ENCODE data around the gene ZBTB32.

The ZBTB32 gene

GRCh38 chr19:35663981-35664380, 40.4 kb upstream of the ZBTB32 start:
- Histone ChIP-seq H3K9me3 (no peaks in the 10 kb centered on the region), H3K4me1 (no peaks in the 10 kb centered on the region), H3K27me3 (peaks cover 20% of the 10 kb centered on the region), H3K36me3 (no peaks in the 10 kb centered on the region), H3K4me3 (ENCODE audit: low read depth, low read length) (no peak overlapping the region)
- DNase-seq = no peak
- TF ChIP-seq CTCF (IDR thresholded peaks at IDR 0.05; ENCODE audit: low read depth, low read length) = no peak

GRCh38 chr19:35665157-35665556, 39.2 kb upstream of the ZBTB32 start:
- H3K36me3 ChIP-seq = no peaks in the 10 kb centered on the region
- no peak for TF ChIP-seq CTCF (IDR thresholded peaks at IDR 0.05; ENCODE audit: low read depth, low read length)
- DNase-seq = no peak
- peaks cover 31% of the 10 kb centered on the region for H3K27me3 ChIP-seq
- no peak overlapping the region for H3K4me3 ChIP-seq (ENCODE audit: low read depth, low read length)
- H3K9me3 ChIP-seq = no peaks in the 10 kb centered on the region
- no peaks in the 10 kb centered on the region for H3K4me1 ChIP-seq

- Histone ChIP-seq H3K27me3 (peaks cover 31% of the 10 kb centered on the region), H3K36me3 (no peaks in the 10 kb centered on the region), H3K9me3 (no peaks in the 10 kb centered on the region), H3K4me1 (no peaks in the 10 kb centered on the region), H3K4me3 (ENCODE audit: low read depth, low read length) (no peak overlapping the region)
- no peak for TF ChIP-seq CTCF (IDR thresholded peaks at IDR 0.05; ENCODE audit: low read depth, low read length)
- DNase-seq = no peak
Measured at GRCh38 chr19:35665604-35666003, 38.8 kb upstream of the ZBTB32 start.

GRCh38 chr19:35666251-35666913, 38.0 kb upstream of the ZBTB32 start, which contains the start of gene UPK1A:
Gene UPK1A, plus strand, starts transcription at chr19:35666517. Its CDS starts 296 bp downstream, at chr19:35666813.
- no peaks in the 10 kb centered on the region for H3K36me3 ChIP-seq
- no peak within 1 kb of the TSS for H3K4me3 ChIP-seq (ENCODE audit: low read depth, low read length)
- no peaks in the 10 kb centered on the region for H3K9me3 ChIP-seq
- no peak for DNase-seq
- peaks cover 35% of the 10 kb centered on the region for H3K27me3 ChIP-seq
- no peaks in the 10 kb centered on the region for H3K4me1 ChIP-seq
- no peak for TF ChIP-seq CTCF (IDR thresholded peaks at IDR 0.05; ENCODE audit: low read depth, low read length)

- H3K27me3 ChIP-seq = peaks cover 64% of the 10 kb centered on the region
- H3K9me3 ChIP-seq = no peaks in the 10 kb centered on the region
- no peak for DNase-seq
- H3K4me1 ChIP-seq = no peaks in the 10 kb centered on the region
- TF ChIP-seq CTCF (IDR thresholded peaks at IDR 0.05; ENCODE audit: low read depth, low read length) = no peak
- H3K36me3 ChIP-seq = no peaks in the 10 kb centered on the region
- no peak overlapping the region for H3K4me3 ChIP-seq (ENCODE audit: low read depth, low read length)
Measured at GRCh38 chr19:35669566-35669965, 34.8 kb upstream of the ZBTB32 start.

GRCh38 chr19:35669974-35670373, 34.4 kb upstream of the ZBTB32 start:
- Histone ChIP-seq H3K4me3 (ENCODE audit: low read depth, low read length) (no peak overlapping the region), H3K27me3 (peaks cover 64% of the 10 kb centered on the region), H3K36me3 (no peaks in the 10 kb centered on the region), H3K4me1 (no peaks in the 10 kb centered on the region), H3K9me3 (no peaks in the 10 kb centered on the region)
- TF ChIP-seq CTCF (IDR thresholded peaks at IDR 0.05; ENCODE audit: low read depth, low read length) = no peak
- no peak for DNase-seq

Data from BE2C (cell line).